SU-DHL-6 (cell line): ENCODE measurements around the gene AQP5.
A peak's percentile ranks its signal among the peaks of the same experiment; 100 is the strongest.

Experiments used
- H2AFZ ChIP-seq: fragments of 200-600 bp; sonication (generic); 2 replicates; pipeline ENCODE4 v1.6.1; 2014; ENCODE audit warnings: low read depth, mild to moderate bottlenecking, moderate library complexity, mixed read lengths, antibody characterized with exemption, low read length; ENCODE audit not compliant: severe bottlenecking
- H3F3A ChIP-seq: fragments of 200-600 bp; shearing (Covaris generic); 2 replicates; pipeline ENCODE4 v1.6.0; 2016; ENCODE audit warnings: antibody characterized with exemption, mild to moderate bottlenecking; ENCODE audit not compliant: insufficient read depth
- H3K27ac ChIP-seq: fragments of 200-600 bp; sonication (generic); 2 replicates; pipeline ENCODE4 v1.5.1; 2016; ENCODE audit warnings: low read depth, mild to moderate bottlenecking, low read length, moderate library complexity, mixed read lengths
- H3K27me3 ChIP-seq: fragments of 200-600 bp; sonication (generic), shearing (Covaris generic); 2 replicates; pipeline ENCODE4 v1.6.0; 2014; ENCODE audit warnings: mild to moderate bottlenecking, low read length
- H3K36me3 ChIP-seq: fragments of 200-600 bp; sonication (generic); 2 replicates; pipeline ENCODE4 v1.6.1; 2014; ENCODE audit warnings: mild to moderate bottlenecking, low read length, mixed read lengths
- H3K4me2 ChIP-seq: fragments of 300-600, 200-600 bp; shearing (Covaris generic), sonication (generic); 2 replicates; pipeline ENCODE4 v1.6.0; 2014; ENCODE audit warnings: low read length, low read depth, mild to moderate bottlenecking; ENCODE audit not compliant: poor library complexity, severe bottlenecking
- H3K4me3 ChIP-seq: fragments of 200-600 bp; sonication (generic); 2 replicates; pipeline ENCODE4 v1.5.1; 2014; ENCODE audit warnings: antibody characterized with exemption, low read length, mild to moderate bottlenecking, mixed read lengths; ENCODE audit not compliant: insufficient read depth, poor library complexity, severe bottlenecking
- H3K79me2 ChIP-seq: fragments of 200-600 bp; sonication (generic); 2 replicates; pipeline ENCODE4 v1.6.1; 2014; ENCODE audit warnings: mild to moderate bottlenecking, low read length, moderate library complexity; ENCODE audit not compliant: insufficient read depth
- H3K9ac ChIP-seq: fragments of 200-600 bp; sonication (generic); 2 replicates; pipeline ENCODE4 v1.7.0; 2014; ENCODE audit warnings: mild to moderate bottlenecking, low read length
- H3K9me2 ChIP-seq: fragments of 200-600 bp; sonication (generic); replicated peaks from 2 replicates; pipeline ENCODE4 v1.6.1; 2014; ENCODE audit warnings: low read length; ENCODE audit not compliant: insufficient read depth
- H3K9me3 ChIP-seq: fragments of 200-600 bp; sonication (generic); 2 replicates; pipeline ENCODE4 v1.6.1; 2014; ENCODE audit warnings: low read length, mixed read lengths; ENCODE audit not compliant: insufficient read depth
- H4K20me1 ChIP-seq: fragments of 200-600 bp; sonication (generic); 2 replicates; pipeline ENCODE4 v1.6.1; 2014; ENCODE audit warnings: low read depth, mild to moderate bottlenecking, antibody characterized with exemption, low read length, moderate library complexity, mixed read lengths
- EZH2phosphoT487 ChIP-seq: fragments of 200-600 bp; sonication (generic), shearing (Covaris generic); conservative IDR thresholded peaks from 2 replicates; pipeline ENCODE4 v1.6.1; 2018; ENCODE audit warnings: mild to moderate bottlenecking, antibody characterized with exemption, low read length, moderate library complexity, mixed read lengths
- TF ChIP-seq, protein P1 (sequence below): fragments of 200-600 bp; sonication (generic); IDR thresholded peaks from one replicate; pipeline ENCODE4 v1.5.1; 2017; ENCODE audit warnings: antibody characterized with exemption, mild to moderate bottlenecking, low read length, moderate library complexity; ENCODE audit not compliant: insufficient read depth, poor library complexity, severe bottlenecking

AQP5 gene

GRCh38 chr12:49965836-49966235, 4.2 kb downstream of the AQP5 start:
- H3K9ac ChIP-seq, result no peak overlapping the region
- no peaks in the 10 kb centered on the region for H3K27me3 ChIP-seq
- no peak overlapping the region for H3K4me3 ChIP-seq
- no peaks in the 10 kb centered on the region for H3F3A ChIP-seq
- no peak for TF ChIP-seq EZH2phosphoT487
- TF ChIP-seq, protein P1, sequence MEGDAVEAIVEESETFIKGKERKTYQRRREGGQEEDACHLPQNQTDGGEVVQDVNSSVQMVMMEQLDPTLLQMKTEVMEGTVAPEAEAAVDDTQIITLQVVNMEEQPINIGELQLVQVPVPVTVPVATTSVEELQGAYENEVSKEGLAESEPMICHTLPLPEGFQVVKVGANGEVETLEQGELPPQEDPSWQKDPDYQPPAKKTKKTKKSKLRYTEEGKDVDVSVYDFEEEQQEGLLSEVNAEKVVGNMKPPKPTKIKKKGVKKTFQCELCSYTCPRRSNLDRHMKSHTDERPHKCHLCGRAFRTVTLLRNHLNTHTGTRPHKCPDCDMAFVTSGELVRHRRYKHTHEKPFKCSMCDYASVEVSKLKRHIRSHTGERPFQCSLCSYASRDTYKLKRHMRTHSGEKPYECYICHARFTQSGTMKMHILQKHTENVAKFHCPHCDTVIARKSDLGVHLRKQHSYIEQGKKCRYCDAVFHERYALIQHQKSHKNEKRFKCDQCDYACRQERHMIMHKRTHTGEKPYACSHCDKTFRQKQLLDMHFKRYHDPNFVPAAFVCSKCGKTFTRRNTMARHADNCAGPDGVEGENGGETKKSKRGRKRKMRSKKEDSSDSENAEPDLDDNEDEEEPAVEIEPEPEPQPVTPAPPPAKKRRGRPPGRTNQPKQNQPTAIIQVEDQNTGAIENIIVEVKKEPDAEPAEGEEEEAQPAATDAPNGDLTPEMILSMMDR, result no peak
- H3K36me3 ChIP-seq, result no peaks in the 10 kb centered on the region
- H3K9me3 ChIP-seq, result no peaks in the 10 kb centered on the region
- no peaks in the 10 kb centered on the region for H3K9me2 ChIP-seq
- H3K27ac ChIP-seq, result no peak overlapping the region
- no peaks in the 10 kb centered on the region for H3K79me2 ChIP-seq
- no peaks in the 10 kb centered on the region for H4K20me1 ChIP-seq
- no peak overlapping the region for H3K4me2 ChIP-seq
- no peak overlapping the region for H2AFZ ChIP-seq

- Histone ChIP-seq H2AFZ (no peak overlapping the region), H4K20me1 (no peaks in the 10 kb centered on the region), H3K27ac (no peak overlapping the region), H3F3A (no peaks in the 10 kb centered on the region), H3K9me2 (no peaks in the 10 kb centered on the region), H3K9me3 (no peaks in the 10 kb centered on the region), H3K36me3 (no peaks in the 10 kb centered on the region), H3K27me3 (no peaks in the 10 kb centered on the region), H3K9ac (no peak overlapping the region), H3K4me2 (no peak overlapping the region), H3K4me3 (no peak overlapping the region), H3K79me2 (no peaks in the 10 kb centered on the region)
- no peak for TF ChIP-seq EZH2phosphoT487
- TF ChIP-seq, protein P1, result no peak
Measured at GRCh38 chr12:49966511-49967041, 4.9 kb downstream of the AQP5 start.

DNA sequence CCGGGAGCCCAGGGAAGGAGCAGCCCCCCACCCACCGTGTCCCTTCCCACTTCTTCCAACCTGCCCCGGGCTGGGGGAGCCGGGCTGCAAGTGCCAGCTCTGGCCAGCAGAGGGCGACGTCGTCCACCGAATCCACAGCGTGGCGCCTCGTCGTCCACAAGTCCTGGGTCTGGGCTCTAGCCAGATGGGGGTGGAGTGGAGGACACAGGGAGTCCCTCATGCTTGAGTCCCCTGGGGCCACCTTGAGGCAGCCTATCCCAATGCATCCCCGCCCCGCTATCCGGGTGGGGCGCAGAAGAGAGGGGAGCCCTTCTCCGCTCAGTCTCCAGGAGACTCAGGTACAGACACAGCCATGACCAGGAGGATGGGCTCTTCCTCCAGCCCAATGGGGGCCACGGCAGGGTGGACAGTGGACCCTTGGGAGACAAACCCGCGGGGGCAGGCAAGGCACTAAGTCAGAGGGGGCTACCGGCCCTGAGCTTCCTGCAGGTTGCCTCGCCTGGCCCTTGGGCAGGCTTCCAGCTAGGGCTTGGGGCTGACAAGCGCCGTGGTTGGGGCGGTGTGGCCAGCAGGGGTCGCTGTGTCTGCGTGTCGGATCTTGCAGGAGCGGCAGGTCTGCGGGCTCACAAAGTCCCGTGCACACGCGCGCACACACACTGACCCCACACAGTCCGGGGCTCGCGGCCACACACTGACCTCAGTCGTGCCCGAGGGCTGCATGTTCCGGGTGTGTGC, 5.5 kb downstream of the AQP5 start:
- peak overlapping the region; percentile 92 for H2AFZ ChIP-seq
- H3K36me3 ChIP-seq, result no peaks in the 10 kb centered on the region
- H3F3A ChIP-seq, result no peaks in the 10 kb centered on the region
- TF ChIP-seq EZH2phosphoT487, result no peak
- TF ChIP-seq, protein P1, result peak; percentile 87
- H3K27ac ChIP-seq, result no peak overlapping the region
- no peaks in the 10 kb centered on the region for H3K27me3 ChIP-seq
- no peaks in the 10 kb centered on the region for H3K9me2 ChIP-seq
- H3K4me3 ChIP-seq, result peak overlapping the region; percentile 10
- peak overlapping the region; percentile 22; the same call in 1 of the 2 replicates for H3K9ac ChIP-seq
- H3K79me2 ChIP-seq, result no peaks in the 10 kb centered on the region
- H3K4me2 ChIP-seq, result peak overlapping the region; percentile 52
- no peaks in the 10 kb centered on the region for H4K20me1 ChIP-seq
- no peaks in the 10 kb centered on the region for H3K9me3 ChIP-seq
